ENCODE results near the gene BICRA.

GRCh38 chr19:47673426-47673825 is 64.5 kb downstream of the BICRA start:
- TF ChIP-seq CTCF (IDR thresholded peaks at IDR 0.05) (no peak), POLR2AphosphoS5 (IDR thresholded peaks at IDR 0.05; ENCODE audit: insufficient read depth in 1 of 2, low read depth in 1 of 2) (no peak), POLR2A (IDR thresholded peaks at IDR 0.05) (no peak)

Data from vagina (tissue), 2 donors.